Neuronal stem cell (in vitro differentiated cells): ENCODE data around the gene DDIAS.

Experiments
- DNase-seq: peaks from one replicate; pipeline ENCODE4 v3.0.0-alpha.2; 2013; ENCODE audit warnings: low spot score
- H2AFZ ChIP-seq: one replicate; pipeline ENCODE4 v1.6.1; 2013; ENCODE audit warnings: mild to moderate bottlenecking, low read length, inconsistent platforms
- H2AK5ac ChIP-seq: 2 replicates; pipeline ENCODE4 v1.6.1; 2013; ENCODE audit warnings: low read depth, mild to moderate bottlenecking, inconsistent platforms, low read length, moderate library complexity, mixed read lengths
- H2BK120ac ChIP-seq: 2 replicates; pipeline ENCODE4 v1.6.1; 2013; ENCODE audit warnings: low read depth, mild to moderate bottlenecking, inconsistent platforms, low read length, moderate library complexity, mixed read lengths
- H2BK12ac ChIP-seq: one replicate; pipeline ENCODE4 v1.6.1; 2013; ENCODE audit warnings: low read length, inconsistent platforms
- H2BK15ac ChIP-seq: 2 replicates; pipeline ENCODE4 v1.6.1; 2013; ENCODE audit warnings: mild to moderate bottlenecking, low read length, inconsistent platforms, mixed read lengths
- H2BK5ac ChIP-seq: one replicate; pipeline ENCODE4 v1.6.1; 2013; ENCODE audit warnings: inconsistent platforms, mild to moderate bottlenecking, low read length, moderate library complexity
- H3K14ac ChIP-seq: one replicate; pipeline ENCODE4 v1.6.1; 2013; ENCODE audit warnings: low read length, inconsistent platforms
- H3K18ac ChIP-seq: 2 replicates; pipeline ENCODE4 v1.6.1; 2013; ENCODE audit warnings: low read length, inconsistent platforms
- H3K23ac ChIP-seq: 2 replicates; pipeline ENCODE4 v1.6.1; 2013; ENCODE audit warnings: low read depth, mild to moderate bottlenecking, mixed read lengths, low read length, inconsistent platforms; ENCODE audit not compliant: poor library complexity
- H3K27ac ChIP-seq: replicated peaks from 3 replicates; pipeline ENCODE4 v1.5.1; 2013; ENCODE audit warnings: low read length, inconsistent platforms
- H3K27me3 ChIP-seq, 3 experiments: 2 replicates each; pipeline ENCODE4 v1.6.1; 2013; ENCODE audit warnings: low read length in 3 of 3, mild to moderate bottlenecking in 2 of 3, inconsistent platforms in 1 of 3, low read depth in 1 of 3, mixed read lengths in 1 of 3, moderate library complexity in 1 of 3; ENCODE audit not compliant: control insufficient read depth in 3 of 3, insufficient read depth in 3 of 3
- H3K36me3 ChIP-seq, 2 donors: replicated peaks in 1 of 2; 2 replicates each; pipeline ENCODE4 v1.6.1; 2013; ENCODE audit warnings: low read length in 2 of 2; ENCODE audit not compliant: control insufficient read depth in 2 of 2, insufficient read depth in 2 of 2
- H3K4ac ChIP-seq: 2 replicates; pipeline ENCODE4 v1.6.1; 2013; ENCODE audit warnings: inconsistent platforms, mild to moderate bottlenecking, low read length, moderate library complexity
- H3K4me1 ChIP-seq, 2 donors: 1 replicate in 1 of 2; 2 replicates in 1 of 2; pipeline ENCODE4 v1.6.1; 2013; ENCODE audit warnings: low read length in 2 of 2, low read depth in 1 of 2; ENCODE audit not compliant: control insufficient read depth in 2 of 2, insufficient read depth in 1 of 2
- H3K4me2 ChIP-seq: one replicate; pipeline ENCODE4 v1.6.1; 2013; ENCODE audit warnings: mild to moderate bottlenecking, low read length, inconsistent platforms; ENCODE audit not compliant: insufficient read depth, poor library complexity, severe bottlenecking
- H3K4me3 ChIP-seq, 2 donors: 2 replicates each; pipeline ENCODE4 v1.5.1; 2013; ENCODE audit warnings: low read length in 2 of 2, mild to moderate bottlenecking in 2 of 2, inconsistent platforms in 1 of 2, moderate library complexity in 1 of 2
- H3K79me1 ChIP-seq: one replicate; pipeline ENCODE4 v1.6.1; 2013; ENCODE audit warnings: low read depth, mild to moderate bottlenecking, inconsistent platforms, low read length, moderate library complexity
- H3K9ac ChIP-seq: one replicate; pipeline ENCODE4 v1.6.1; 2013; ENCODE audit warnings: mild to moderate bottlenecking, low read depth, low read length, inconsistent platforms; ENCODE audit not compliant: poor library complexity
- H3K9me3 ChIP-seq, 2 donors: replicated peaks in 1 of 2; 2 replicates each; pipeline versions ENCODE3 to v1.6.1; 2013; ENCODE audit warnings: low read length in 2 of 2, mild to moderate bottlenecking in 2 of 2, inconsistent platforms in 1 of 2, low read depth in 1 of 2, mixed read lengths in 1 of 2, moderate library complexity in 1 of 2; ENCODE audit not compliant: control insufficient read depth in 2 of 2, insufficient read depth in 1 of 2
- H4K8ac ChIP-seq: one replicate; pipeline ENCODE4 v1.6.1; 2013; ENCODE audit warnings: low read depth, mild to moderate bottlenecking, inconsistent platforms, low read length, moderate library complexity
- H4K91ac ChIP-seq: one replicate; pipeline ENCODE4 v1.6.1; 2013; ENCODE audit warnings: low read length, low read depth, mild to moderate bottlenecking, inconsistent platforms; ENCODE audit not compliant: poor library complexity
- WGBS, 2 donors: extraction: QIAGEN DNeasy Blood & Tissue Kit; methylation state at CpG; one replicate each; pipeline ENCODE4 v1.1.7; 2013; ENCODE audit warnings: missing lambda C conversion rate in 2 of 2, mixed read lengths in 1 of 2; ENCODE audit not compliant: insufficient read length in 2 of 2, insufficient replicate concordance in 1 of 2; ENCODE audit errors: extremely low coverage in 2 of 2; 5-methylcytosine and 5-hydroxymethylcytosine counted together

DDIAS gene

DNA sequence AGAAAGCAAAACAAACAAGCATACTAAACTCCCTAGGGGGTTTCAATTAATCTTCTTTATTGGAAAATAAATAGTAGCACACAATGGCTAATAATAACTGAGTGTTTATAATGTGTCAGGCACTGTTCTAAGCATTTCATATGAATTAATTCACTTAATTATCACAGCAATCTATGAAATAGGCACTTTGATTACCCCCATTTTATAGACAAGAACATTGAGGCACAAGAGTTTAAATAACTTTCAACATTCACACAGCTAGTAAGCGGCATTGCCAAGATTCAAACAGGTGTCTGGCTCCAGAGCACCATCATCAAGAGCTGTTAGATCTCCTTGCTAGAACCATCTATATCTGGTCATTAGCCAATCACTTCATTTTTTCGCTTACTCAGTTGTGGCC, 44.4 kb upstream of the DDIAS start:
- Histone ChIP-seq H2BK12ac (no peak overlapping the region), H3K4me2 (no peak overlapping the region), H4K91ac (no peak overlapping the region), H3K4ac (no peak overlapping the region), H2BK15ac (no peak overlapping the region), H2BK5ac (no peak overlapping the region), H3K4me3 (no peak overlapping the region), H3K27ac (no peak overlapping the region), H3K18ac (no peak overlapping the region), H2AK5ac (no peak overlapping the region), H4K8ac (no peak overlapping the region), H3K79me1 (no peaks in the 10 kb centered on the region), H3K36me3 (no peaks in the 10 kb centered on the region), H3K27me3 (no peaks in the 10 kb centered on the region), H3K9ac (no peak overlapping the region), H2AFZ (no peak overlapping the region), H3K4me1 (no peaks in the 10 kb centered on the region), H2BK120ac (no peak overlapping the region), H3K23ac (no peak overlapping the region), H3K14ac (no peak overlapping the region), H3K9me3 (peaks cover 2 to 7% of the 10 kb centered on the region in 2 donors)
- WGBS, 2 donors: no CpG with 5 or more reads among the region's 2 CpGs
- no peak for DNase-seq

DNA sequence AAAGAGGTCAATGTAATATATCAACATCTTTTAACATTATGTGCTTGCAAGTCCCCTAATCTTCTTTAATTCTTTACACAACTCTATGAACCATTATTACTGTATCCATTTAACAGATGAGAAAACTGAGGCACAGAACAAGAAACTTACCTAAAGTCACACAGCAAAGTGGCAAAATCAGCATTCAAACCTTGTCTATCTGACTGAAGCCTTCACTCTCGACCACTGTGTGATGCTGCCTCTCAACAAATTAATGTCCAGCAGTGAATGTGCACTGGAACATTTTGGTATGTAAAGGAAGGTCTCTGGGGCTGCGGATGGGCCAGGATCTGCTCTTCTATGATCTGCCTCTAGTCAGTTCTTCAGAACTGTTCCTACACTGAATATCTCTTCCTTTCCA, 43.4 kb upstream of the DDIAS start:
- Histone ChIP-seq H2BK15ac (no peak overlapping the region), H3K14ac (no peak overlapping the region), H3K4me2 (no peak overlapping the region), H2BK12ac (no peak overlapping the region), H3K9me3 (peaks cover 2 to 5% of the 10 kb centered on the region in 2 donors), H3K4me1 (no peaks in the 10 kb centered on the region), H3K79me1 (no peaks in the 10 kb centered on the region), H2AFZ (no peak overlapping the region), H4K8ac (no peak overlapping the region), H2BK5ac (no peak overlapping the region), H3K4ac (no peak overlapping the region), H2BK120ac (no peak overlapping the region), H4K91ac (no peak overlapping the region), H3K27ac (no peak overlapping the region), H3K9ac (no peak overlapping the region), H3K18ac (no peak overlapping the region), H3K4me3 (no peak overlapping the region), H3K23ac (no peak overlapping the region), H3K27me3 (no peaks in the 10 kb centered on the region), H3K36me3 (no peaks in the 10 kb centered on the region), H2AK5ac (no peak overlapping the region)
- no CpG with 5 or more reads among the region's 2 CpGs for WGBS, 2 donors
- DNase-seq: no peak

DNA sequence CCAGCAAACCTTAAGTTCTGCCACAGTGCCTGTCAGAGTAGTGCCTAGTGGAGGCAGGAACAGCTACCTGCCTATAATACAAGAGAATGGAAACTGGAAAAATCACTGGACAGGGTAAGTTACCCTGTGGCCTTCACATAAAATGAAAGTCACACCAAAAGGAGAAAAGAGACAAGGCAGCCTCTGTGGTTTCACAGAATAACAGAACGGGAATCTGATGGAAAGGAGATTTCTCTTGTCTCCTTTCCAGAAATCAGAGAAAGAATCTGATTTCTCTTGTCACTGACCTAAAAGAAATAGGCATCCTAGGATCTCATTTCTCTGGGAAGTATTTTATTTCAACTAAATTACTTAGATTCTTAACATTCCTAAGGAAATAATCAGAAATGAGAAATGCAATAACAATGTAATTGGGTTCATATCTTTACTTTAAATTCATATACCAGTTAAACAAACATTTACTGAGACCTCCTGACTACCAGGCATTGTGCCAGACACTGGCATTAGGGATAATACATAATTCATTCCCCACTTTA, 42.9 kb upstream of the DDIAS start:
- Histone ChIP-seq H3K4me1 (no peaks in the 10 kb centered on the region), H2AK5ac (no peak overlapping the region), H3K9ac (no peak overlapping the region), H3K4ac (no peak overlapping the region), H3K79me1 (no peaks in the 10 kb centered on the region), H2BK5ac (no peak overlapping the region), H4K91ac (no peak overlapping the region), H3K27ac (no peak overlapping the region), H3K4me2 (no peak overlapping the region), H2BK120ac (no peak overlapping the region), H3K14ac (no peak overlapping the region), H3K9me3 (peaks cover under 1 to 2% of the 10 kb centered on the region in 2 donors), H2BK12ac (no peak overlapping the region), H3K36me3 (no peaks in the 10 kb centered on the region), H2BK15ac (no peak overlapping the region), H3K4me3 (no peak overlapping the region), H3K18ac (no peak overlapping the region), H3K27me3 (no peaks in the 10 kb centered on the region), H4K8ac (no peak overlapping the region), H3K23ac (no peak overlapping the region), H2AFZ (no peak overlapping the region)
- no CpG with 5 or more reads among the region's 1 CpG for WGBS, 2 donors
- DNase-seq: no peak

DNA sequence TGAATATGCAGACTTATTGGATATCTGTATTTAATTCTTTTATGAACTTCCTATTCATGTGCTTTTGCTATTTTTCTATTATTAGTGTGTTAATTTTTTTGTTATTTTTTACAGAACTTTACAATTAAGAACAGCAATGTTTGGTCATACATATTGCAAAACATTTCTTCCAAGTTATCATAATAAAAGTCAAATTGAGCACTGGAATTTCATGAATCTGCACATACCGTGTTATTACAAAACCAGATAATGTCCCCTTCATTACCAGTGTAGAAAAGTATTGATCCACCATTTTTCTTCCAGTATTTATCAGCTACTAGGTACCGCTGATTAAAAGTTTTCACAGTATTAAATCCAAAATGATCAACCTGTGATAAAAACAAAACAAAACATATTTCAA, 41.8 kb upstream of the DDIAS start:
- no peaks in the 10 kb centered on the region for H3K4me1 ChIP-seq
- no peak overlapping the region for H2BK5ac ChIP-seq
- H3K9me3 ChIP-seq: peaks cover 0 to 2% of the 10 kb centered on the region in 2 donors
- DNase-seq: no peak
- H3K23ac ChIP-seq: no peak overlapping the region
- H4K91ac ChIP-seq: no peak overlapping the region
- no peak overlapping the region for H3K14ac ChIP-seq
- no peak overlapping the region for H3K18ac ChIP-seq
- no peak overlapping the region for H3K4me2 ChIP-seq
- H3K4ac ChIP-seq: no peak overlapping the region
- H3K79me1 ChIP-seq: no peaks in the 10 kb centered on the region
- H3K36me3 ChIP-seq: no peaks in the 10 kb centered on the region
- H3K4me3 ChIP-seq: no peak overlapping the region
- H3K27ac ChIP-seq: no peak overlapping the region
- no peak overlapping the region for H2BK120ac ChIP-seq
- no peak overlapping the region for H2AK5ac ChIP-seq
- WGBS, 2 donors: no CpG with 5 or more reads among the region's 2 CpGs
- no peaks in the 10 kb centered on the region for H3K27me3 ChIP-seq
- no peak overlapping the region for H2BK15ac ChIP-seq
- no peak overlapping the region for H2AFZ ChIP-seq
- no peak overlapping the region for H3K9ac ChIP-seq
- no peak overlapping the region for H2BK12ac ChIP-seq
- no peak overlapping the region for H4K8ac ChIP-seq
